HG03565 (cell line): ENCODE data around the gene ZRANB2.
A peak's percentile ranks its signal among the peaks of the same experiment; 100 is the strongest.

Source experiments
- ATAC-seq: cut with Tn5 transposase; IDR thresholded peaks from one replicate; pipeline ENCODE4 v1.9.1; 2021; ENCODE audit warnings: mild to moderate bottlenecking, moderate library complexity; ENCODE audit not compliant: unreplicated experiment

Gene ZRANB2

GRCh38 chr1:71071720-71072119 lies 9.1 kb downstream of the ZRANB2 start:
- ATAC-seq: no peak

GRCh38 chr1:71068325-71069240 lies 12.3 kb downstream of the ZRANB2 start:
- ATAC-seq: peak; percentile 94

GRCh38 chr1:71054791-71055190 lies 26.0 kb downstream of the ZRANB2 start:
- ATAC-seq: no peak

GRCh38 chr1:71054281-71054731 lies 26.5 kb downstream of the ZRANB2 start:
- no peak for ATAC-seq

GRCh38 chr1:71053758-71054157 lies 27.1 kb downstream of the ZRANB2 start:
- ATAC-seq: no peak

- no peak for ATAC-seq
Observed at GRCh38 chr1:71053146-71053545, 27.7 kb downstream of the ZRANB2 start.

- peak; percentile 78 for ATAC-seq
Observed at GRCh38 chr1:71049951-71050598, 30.8 kb downstream of the ZRANB2 start.

GRCh38 chr1:71047635-71048607 lies 32.9 kb downstream of the ZRANB2 start, which contains the start of gene PTGER3:
TSS of gene PTGER3 (minus strand) at chr1:71047816. CDS start at chr1:71047577, 239 bp downstream.
- ATAC-seq: no peak

- no peak for ATAC-seq
Observed at GRCh38 chr1:71046891-71047634, 33.8 kb downstream of the ZRANB2 start.

GRCh38 chr1:71045463-71046028 lies 35.3 kb downstream of the ZRANB2 start:
- ATAC-seq: no peak

GRCh38 chr1:71044833-71045232 lies 36.0 kb downstream of the ZRANB2 start:
- ATAC-seq: no peak

- ATAC-seq: no peak
Observed at GRCh38 chr1:71043065-71043464, 37.8 kb downstream of the ZRANB2 start.

- no peak for ATAC-seq
Observed at GRCh38 chr1:71041806-71042205, 39.0 kb downstream of the ZRANB2 start.

- no peak for ATAC-seq
Observed at GRCh38 chr1:71039661-71040262, 41.1 kb downstream of the ZRANB2 start.

GRCh38 chr1:71038942-71039341 lies 41.9 kb downstream of the ZRANB2 start:
- no peak for ATAC-seq

- ATAC-seq: no peak
Observed at GRCh38 chr1:71037829-71038620, 42.8 kb downstream of the ZRANB2 start.

- ATAC-seq: no peak
Observed at GRCh38 chr1:71037066-71037465, 43.8 kb downstream of the ZRANB2 start.

GRCh38 chr1:71033136-71033535 lies 47.7 kb downstream of the ZRANB2 start:
- no peak for ATAC-seq

- ATAC-seq: no peak
Observed at GRCh38 chr1:71031426-71031825, 49.4 kb downstream of the ZRANB2 start.
